SK-N-SH (cell line): ENCODE measurements around the gene TSPYL1. TPM values are rescaled to one million over a fixed set of nuclear protein-coding genes. Genes with fewer than 3 reads are reported as not detected.

Experiments used
- CTCF ChIA-PET: fragments of 300-600, 350-600 bp; formaldehyde crosslinking; extraction: SDS; loops from one replicate; lab custom pipeline; 2021; lab: Yijun Ruan, JAX
- POLR2A ChIA-PET: fragments of 350-600 bp; sonication (Branson Sonifier 250); formaldehyde crosslinking; extraction: SDS; loops from one replicate; lab custom pipeline; 2020; ENCODE audit warnings: antibody characterized with exemption, inconsistent platforms; lab: Yijun Ruan, JAX
- DNase-seq: peaks from one replicate; pipeline ENCODE4 v3.0.0; 2012
- H2AFZ ChIP-seq: fragments of 200-600 bp; sonication (generic); 2 replicates; pipeline ENCODE4 v1.8.1; 2016; ENCODE audit warnings: antibody characterized with exemption, mild to moderate bottlenecking, low read depth
- H3F3A ChIP-seq: fragments of 200-600 bp; sonication (generic); replicated peaks from 2 replicates; pipeline ENCODE3; 2016; ENCODE audit warnings: antibody characterized with exemption, mild to moderate bottlenecking; ENCODE audit not compliant: insufficient read depth
- H3K27ac ChIP-seq, 2 experiments: fragments of 200-500 bp in 1 of 2; fragments of 200-600 bp in 1 of 2; sonication (Bioruptor generic) in 1 of 2; sonication (generic), shearing (Covaris generic) in 1 of 2; 2 replicates each; pipeline versions ENCODE4 v1.5.1 to v1.6.1; 2014 to 2016; ENCODE audit warnings: low read depth in 2 of 2, inconsistent platforms in 1 of 2, low read length in 1 of 2, mild to moderate bottlenecking in 1 of 2, mixed read lengths in 1 of 2
- H3K27me3 ChIP-seq: fragments of 200-600 bp; sonication (generic), shearing (Covaris generic); 2 replicates; pipeline ENCODE4 v1.6.1; 2016; ENCODE audit warnings: mixed run types; ENCODE audit not compliant: insufficient read depth
- H3K36me3 ChIP-seq, 2 experiments: fragments of 200-500 bp in 1 of 2; fragments of 200-600 bp in 1 of 2; sonication (Bioruptor generic) in 1 of 2; sonication (generic) in 1 of 2; replicated peaks in 1 of 2; 2 replicates each; pipeline versions ENCODE3 to v1.5.1; 2014 to 2016; ENCODE audit warnings: low read length in 1 of 2, mild to moderate bottlenecking in 1 of 2; ENCODE audit not compliant: insufficient read depth in 2 of 2, control insufficient read depth in 1 of 2
- H3K4me1 ChIP-seq, 2 experiments: fragments of 200-500 bp in 1 of 2; fragments of 200-600 bp in 1 of 2; sonication (Bioruptor generic) in 1 of 2; sonication (generic), shearing (Covaris generic) in 1 of 2; 2 replicates each; pipeline versions ENCODE4 v1.5.1 to v1.6.1; 2014 to 2016; ENCODE audit warnings: low read depth in 1 of 2, low read length in 1 of 2, mixed run types in 1 of 2; ENCODE audit not compliant: insufficient read depth in 2 of 2, control insufficient read depth in 1 of 2
- H3K4me2 ChIP-seq: fragments of 200-600 bp; sonication (generic), shearing (Covaris generic); 2 replicates; pipeline ENCODE4 v1.6.1; 2017; ENCODE audit warnings: mixed run types
- H3K4me3 ChIP-seq, 2 experiments: fragments of 200-500 bp in 1 of 2; fragments of 200-600 bp in 1 of 2; sonication (Bioruptor generic) in 1 of 2; sonication (generic), shearing (Covaris generic) in 1 of 2; 2 replicates each; pipeline versions ENCODE4 v1.5.1 to v1.8.1; 2014 to 2016; ENCODE audit warnings: low read depth in 2 of 2, inconsistent platforms in 1 of 2, low read length in 1 of 2, mild to moderate bottlenecking in 1 of 2, mixed read lengths in 1 of 2, moderate library complexity in 1 of 2
- H3K79me2 ChIP-seq: fragments of 200-600 bp; sonication (generic); 2 replicates; pipeline ENCODE4 v1.8.1; 2017; ENCODE audit warnings: mild to moderate bottlenecking; ENCODE audit not compliant: insufficient read depth
- H3K9ac ChIP-seq: fragments of 200-600 bp; sonication (generic); 2 replicates; pipeline ENCODE4 v1.6.1; 2017; ENCODE audit warnings: mixed run types
- H3K9me2 ChIP-seq: fragments of 200-600 bp; sonication (generic); 2 replicates; pipeline ENCODE4 v1.6.1; 2017; ENCODE audit warnings: mixed run types
- H3K9me3 ChIP-seq: fragments of 200-600 bp; sonication (generic); 2 replicates; pipeline ENCODE4 v1.6.1; 2017; ENCODE audit warnings: mixed run types, mild to moderate bottlenecking, moderate library complexity
- H4K20me1 ChIP-seq: fragments of 200-600 bp; sonication (generic); 2 replicates; pipeline ENCODE4 v1.6.1; 2017; ENCODE audit warnings: mild to moderate bottlenecking, mixed run types; ENCODE audit not compliant: insufficient read depth
- CHD2 ChIP-seq: fragments of 150-350 bp; IDR thresholded peaks from 2 replicates; pipeline ENCODE4 v1.6.1; 2018; ENCODE audit warnings: low read length; ENCODE audit not compliant: partially characterized antibody
- FOXJ3 ChIP-seq: sonication (generic); formaldehyde crosslinking; IDR thresholded peaks from 2 replicates; pipeline ENCODE4 v1.5.1; 2020; ENCODE audit warnings: mild to moderate bottlenecking, missing genetic modification reagents
- FOXM1 ChIP-seq: IDR thresholded peaks from 2 replicates; pipeline ENCODE4 v1.4.0; 2012; ENCODE audit warnings: low read depth, mild to moderate bottlenecking
- GATA2 ChIP-seq: sonication (generic); formaldehyde crosslinking; IDR thresholded peaks from 2 replicates; pipeline ENCODE4 v1.5.0; 2020; ENCODE audit warnings: mild to moderate bottlenecking, missing genetic modification reagents
- JUND ChIP-seq: IDR thresholded peaks from 2 replicates; pipeline ENCODE4 v1.4.0; 2012
- MEF2A ChIP-seq: IDR thresholded peaks from 2 replicates; pipeline ENCODE4 v1.4.0; 2012; ENCODE audit warnings: low read depth, borderline replicate concordance
- NFIC ChIP-seq: IDR thresholded peaks from 2 replicates; pipeline ENCODE4 v1.4.0; 2012; ENCODE audit warnings: borderline replicate concordance
- NRF1 ChIP-seq: IDR thresholded peaks from 2 replicates; pipeline ENCODE4 v1.6.1; 2012; ENCODE audit warnings: low read depth, mild to moderate bottlenecking, low read length
- POLR2AphosphoS5 ChIP-seq: IDR thresholded peaks from 2 replicates; pipeline ENCODE4 v1.6.1; 2012; ENCODE audit warnings: low read depth, low read length
- RFX5 ChIP-seq: IDR thresholded peaks from 2 replicates; pipeline ENCODE4 v1.6.1; 2012; ENCODE audit warnings: mild to moderate bottlenecking, improper control_type of control experiment, low read length
- RXRA ChIP-seq: IDR thresholded peaks from 2 replicates; pipeline ENCODE4 v1.4.0; 2012; ENCODE audit warnings: low read depth, mild to moderate bottlenecking, borderline replicate concordance
- SIN3A ChIP-seq: IDR thresholded peaks from 2 replicates; pipeline ENCODE4 v1.6.1; 2012; ENCODE audit warnings: low read depth, mild to moderate bottlenecking, low read length, moderate library complexity, borderline replicate concordance
- USF1 ChIP-seq: IDR thresholded peaks from 2 replicates; pipeline ENCODE4 v1.4.0; 2012; ENCODE audit warnings: low read depth, borderline replicate concordance
- YY1 ChIP-seq: IDR thresholded peaks from 2 replicates; pipeline ENCODE4 v1.4.0; 2012; ENCODE audit warnings: low read depth, mild to moderate bottlenecking
- WGBS: methylation state at CpG from one replicate; pipeline ENCODE4 v1.1.6; 2017; ENCODE audit warnings: low lambda C conversion rate; 5-methylcytosine and 5-hydroxymethylcytosine counted together
- polyA plus RNA-seq, 3 experiments: library from polyadenylated mRNA; depleted of rRNA; stranded (reverse); fragments of >200 nt; gene quantifications; 2 replicates each; pipeline ENCODE4 v1.2.3, GENCODE V29; 2012
- TF ChIP-seq, protein P1 (sequence below): fragments of 200-600 bp; sonication (generic); IDR thresholded peaks from 2 replicates; pipeline ENCODE4 v1.6.1; 2017; ENCODE audit warnings: antibody characterized with exemption, mild to moderate bottlenecking, moderate library complexity

TSPYL1 gene
- polyA plus RNA-seq, 1 of the 3 experiments (the other 2 are of a cell fraction), result 27.9 TPM

- TF ChIP-seq JUND (no peak), YY1 (peak; percentile 80; the same call in 1 of the 2 replicates)
- Histone ChIP-seq H3K4me1 (peaks cover 4 to 20% of the 10 kb centered on the region in 2 experiments; a peak in 2 of 4 replicates), H3K36me3 (peaks cover 9 to 14% of the 10 kb centered on the region in 2 experiments), H3F3A (peaks cover 8% of the 10 kb centered on the region), H4K20me1 (peaks cover 30% of the 10 kb centered on the region), H3K9me2 (no peaks in the 10 kb centered on the region), H3K27me3 (no peaks in the 10 kb centered on the region), H3K9ac (peak overlapping the region; percentile 96), H3K4me3 (peak overlapping the region; percentile 62 to 82), H3K79me2 (peaks cover 50% of the 10 kb centered on the region), H2AFZ (peak overlapping the region; percentile 73), H3K4me2 (peak overlapping the region; percentile 89), H3K9me3 (no peaks in the 10 kb centered on the region), H3K27ac (peak overlapping the region; percentile 94 to 98)
- ChIA-PET CTCF (interaction anchor here (0.7 to 4.9 kb wide), 8 partner anchors 8 to 282 kb away, joined by 3 to 59 read pairs (median 22); no protein-coding TSS in a partner anchor), POLR2A (interaction anchor here (0.6 to 2.1 kb wide), 10 partner anchors 7 to 291 kb away, joined by 3 to 12 read pairs (median 4); partner anchors contain the start of genes RWDD1 and TSPYL4)
- 7% methylated on average over 8 of the region's 8 CpGs for WGBS
- DNase-seq, result no peak
These were observed 617 bp upstream of the TSPYL1 start for GRCh38 chr6:116280161-116280932.

- peaks cover 20% of the 10 kb centered on the region in 2 experiments for H3K36me3 ChIP-seq
- CTCF ChIA-PET, result interaction anchor here (1.8 to 4.9 kb wide), 7 partner anchors 10 to 284 kb away, joined by 5 to 59 read pairs (median 23); no protein-coding TSS in a partner anchor
- peaks cover 65% of the 10 kb centered on the region for H3K79me2 ChIP-seq
- H3K9me2 ChIP-seq, result no peaks in the 10 kb centered on the region
- H4K20me1 ChIP-seq, result peaks cover 34% of the 10 kb centered on the region
- H3K9me3 ChIP-seq, result no peaks in the 10 kb centered on the region
- TF ChIP-seq YY1 (no peak), FOXJ3 (CRISPR knock-in tag) (no peak), NFIC (no peak), CHD2 (peak; percentile 26), GATA2 (CRISPR knock-in tag) (no peak)
- H3K27ac ChIP-seq, result peak overlapping the region; percentile 94 to 98
- peak overlapping the region; percentile 89 for H3K4me2 ChIP-seq
- H3K9ac ChIP-seq, result peak overlapping the region; percentile 96
- peaks cover 8% of the 10 kb centered on the region for H3F3A ChIP-seq
- no peak overlapping the region for H2AFZ ChIP-seq
- H3K4me1 ChIP-seq, result peaks cover 4 to 20% of the 10 kb centered on the region in 2 experiments; a peak in 2 of 4 replicates
- POLR2A ChIA-PET, result interaction anchor here (1.0 to 2.1 kb wide), 7 partner anchors 9 to 292 kb away, joined by 3 to 12 read pairs (median 5); partner anchors contain the start of gene RWDD1
- WGBS, result 8% methylated on average over 12 of the region's 12 CpGs
- DNase-seq, result peak; percentile 44
- H3K4me3 ChIP-seq, result peak overlapping the region; percentile 62 to 82
- no peaks in the 10 kb centered on the region for H3K27me3 ChIP-seq
These were observed 887 bp downstream of the TSPYL1 start for GRCh38 chr6:116278854-116279231.

DNA sequence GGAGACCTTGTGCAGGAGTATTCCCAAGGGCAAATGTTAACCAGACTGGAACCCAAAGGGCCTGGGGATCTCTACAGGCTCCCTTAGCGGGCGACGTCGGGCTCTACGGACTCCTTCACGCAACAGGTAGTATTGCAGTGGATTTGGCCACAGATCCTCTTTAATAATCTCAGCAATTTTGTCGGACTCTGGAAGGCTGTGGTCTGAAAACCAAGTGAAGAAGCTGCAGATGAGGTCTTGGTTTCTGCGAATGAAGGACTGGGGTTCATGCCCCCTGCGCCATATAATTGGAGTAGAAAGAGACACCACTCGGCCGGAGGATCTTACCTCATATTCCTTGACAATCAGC, 1.3 kb downstream of the TSPYL1 start:
- no peak overlapping the region for H2AFZ ChIP-seq
- POLR2A ChIA-PET, result interaction anchor here (1.8 to 2.1 kb wide), 2 partner anchors 10 to 49 kb away, joined by 5 to 11 read pairs; no protein-coding TSS in a partner anchor
- DNase-seq, result no peak
- H3K9me3 ChIP-seq, result no peaks in the 10 kb centered on the region
- peak overlapping the region; percentile 62 to 82 for H3K4me3 ChIP-seq
- H4K20me1 ChIP-seq, result peaks cover 34% of the 10 kb centered on the region
- TF ChIP-seq NRF1, result no peak
- no peak for TF ChIP-seq NFIC
- TF ChIP-seq SIN3A, result no peak
- no peak for TF ChIP-seq POLR2AphosphoS5
- no peak for TF ChIP-seq FOXJ3 (CRISPR knock-in tag)
- TF ChIP-seq YY1, result no peak
- TF ChIP-seq, protein P1, sequence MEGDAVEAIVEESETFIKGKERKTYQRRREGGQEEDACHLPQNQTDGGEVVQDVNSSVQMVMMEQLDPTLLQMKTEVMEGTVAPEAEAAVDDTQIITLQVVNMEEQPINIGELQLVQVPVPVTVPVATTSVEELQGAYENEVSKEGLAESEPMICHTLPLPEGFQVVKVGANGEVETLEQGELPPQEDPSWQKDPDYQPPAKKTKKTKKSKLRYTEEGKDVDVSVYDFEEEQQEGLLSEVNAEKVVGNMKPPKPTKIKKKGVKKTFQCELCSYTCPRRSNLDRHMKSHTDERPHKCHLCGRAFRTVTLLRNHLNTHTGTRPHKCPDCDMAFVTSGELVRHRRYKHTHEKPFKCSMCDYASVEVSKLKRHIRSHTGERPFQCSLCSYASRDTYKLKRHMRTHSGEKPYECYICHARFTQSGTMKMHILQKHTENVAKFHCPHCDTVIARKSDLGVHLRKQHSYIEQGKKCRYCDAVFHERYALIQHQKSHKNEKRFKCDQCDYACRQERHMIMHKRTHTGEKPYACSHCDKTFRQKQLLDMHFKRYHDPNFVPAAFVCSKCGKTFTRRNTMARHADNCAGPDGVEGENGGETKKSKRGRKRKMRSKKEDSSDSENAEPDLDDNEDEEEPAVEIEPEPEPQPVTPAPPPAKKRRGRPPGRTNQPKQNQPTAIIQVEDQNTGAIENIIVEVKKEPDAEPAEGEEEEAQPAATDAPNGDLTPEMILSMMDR, result no peak
- no peak for TF ChIP-seq MEF2A
- no peak for TF ChIP-seq GATA2 (CRISPR knock-in tag)
- no peak for TF ChIP-seq RFX5
- no peak for TF ChIP-seq FOXM1
- no peak for TF ChIP-seq USF1
- no peak for TF ChIP-seq RXRA
- H3K9me2 ChIP-seq, result no peaks in the 10 kb centered on the region
- H3K4me2 ChIP-seq, result peak overlapping the region; percentile 89
- H3K27me3 ChIP-seq, result no peaks in the 10 kb centered on the region
- H3K27ac ChIP-seq, result peak overlapping the region; percentile 94 to 98; a peak in 3 of 4 replicates
- peak overlapping the region; percentile 96 for H3K9ac ChIP-seq
- H3F3A ChIP-seq, result peaks cover 8% of the 10 kb centered on the region
- CTCF ChIA-PET, result interaction anchor here (1.8 to 4.9 kb wide), 7 partner anchors 9 to 284 kb away, joined by 5 to 59 read pairs (median 23); no protein-coding TSS in a partner anchor
- peaks cover 21 to 23% of the 10 kb centered on the region in 2 experiments for H3K36me3 ChIP-seq
- H3K4me1 ChIP-seq, result peaks cover 4 to 20% of the 10 kb centered on the region in 2 experiments; a peak in 2 of 4 replicates
- WGBS, result 63% methylated on average over 11 of the region's 11 CpGs
- H3K79me2 ChIP-seq, result peaks cover 67% of the 10 kb centered on the region
